Vagina (tissue), 2 donors: Measurements from ENCODE around the gene JOSD2.

Source experiments
- POLR2A ChIP-seq, 2 donors: fragments of 450-650 bp; IDR thresholded peaks; one replicate each; pipeline ENCODE4 v1.6.1; 2017; ENCODE audit warnings: antibody characterized with exemption in 2 of 2, mild to moderate bottlenecking in 2 of 2, moderate library complexity in 2 of 2
- POLR2AphosphoS5 ChIP-seq, 2 donors: sonication (generic); formaldehyde crosslinking; IDR thresholded peaks; one replicate each; pipeline ENCODE4 v1.9.0; 2017; ENCODE audit warnings: antibody characterized with exemption in 2 of 2, mild to moderate bottlenecking in 2 of 2, low read depth in 1 of 2; ENCODE audit not compliant: insufficient read depth in 1 of 2
- TF ChIP-seq, protein P1 (sequence below), 3 experiments: fragments of 450-650 bp in 2 of 3; fragments of 200-600 bp in 1 of 3; sonication (generic) in 1 of 3; IDR thresholded peaks; one replicate each; pipeline ENCODE4 v1.5.1; 2017 to 2019; ENCODE audit warnings: antibody characterized with exemption in 3 of 3, mild to moderate bottlenecking in 2 of 3, moderate library complexity in 2 of 3

DNA sequence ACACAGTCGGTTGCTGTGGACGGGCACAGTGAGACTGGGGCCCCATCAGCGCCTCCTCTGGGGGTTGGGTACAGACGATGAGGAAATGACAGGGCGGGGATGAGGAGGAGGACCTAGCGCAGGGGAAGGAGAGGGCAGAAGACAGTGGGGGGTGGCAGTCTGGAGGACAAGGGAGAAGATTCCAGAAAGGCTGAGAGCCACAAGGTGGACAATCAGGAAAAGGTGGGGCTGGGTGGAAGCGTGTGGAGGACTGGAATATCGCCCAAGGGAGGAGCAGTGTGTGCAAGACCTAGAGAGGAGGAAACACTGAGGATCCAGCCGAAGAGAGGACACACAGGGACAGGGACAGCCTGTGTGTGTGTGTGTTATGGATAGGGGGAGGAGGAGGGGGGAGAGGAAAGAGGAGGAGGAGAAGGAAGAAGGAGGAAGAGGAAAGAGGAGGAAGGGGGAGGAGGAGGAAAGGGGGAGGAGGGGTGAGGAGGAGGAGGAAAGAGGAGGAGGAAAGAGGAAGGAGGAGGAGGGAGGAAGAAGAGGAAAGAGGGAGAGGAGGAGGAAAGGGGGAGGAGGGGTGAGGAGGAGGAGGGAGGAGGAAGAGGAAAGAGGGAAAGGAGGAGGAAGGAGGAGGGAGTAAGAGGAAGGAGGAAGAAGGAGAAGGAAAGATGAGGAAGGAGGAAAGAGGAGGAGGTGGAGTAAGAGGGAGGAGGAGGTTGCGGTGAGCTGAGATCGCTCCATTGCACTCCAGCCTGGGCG lies 18.5 kb downstream of the JOSD2 start:
- TF ChIP-seq, protein P1, sequence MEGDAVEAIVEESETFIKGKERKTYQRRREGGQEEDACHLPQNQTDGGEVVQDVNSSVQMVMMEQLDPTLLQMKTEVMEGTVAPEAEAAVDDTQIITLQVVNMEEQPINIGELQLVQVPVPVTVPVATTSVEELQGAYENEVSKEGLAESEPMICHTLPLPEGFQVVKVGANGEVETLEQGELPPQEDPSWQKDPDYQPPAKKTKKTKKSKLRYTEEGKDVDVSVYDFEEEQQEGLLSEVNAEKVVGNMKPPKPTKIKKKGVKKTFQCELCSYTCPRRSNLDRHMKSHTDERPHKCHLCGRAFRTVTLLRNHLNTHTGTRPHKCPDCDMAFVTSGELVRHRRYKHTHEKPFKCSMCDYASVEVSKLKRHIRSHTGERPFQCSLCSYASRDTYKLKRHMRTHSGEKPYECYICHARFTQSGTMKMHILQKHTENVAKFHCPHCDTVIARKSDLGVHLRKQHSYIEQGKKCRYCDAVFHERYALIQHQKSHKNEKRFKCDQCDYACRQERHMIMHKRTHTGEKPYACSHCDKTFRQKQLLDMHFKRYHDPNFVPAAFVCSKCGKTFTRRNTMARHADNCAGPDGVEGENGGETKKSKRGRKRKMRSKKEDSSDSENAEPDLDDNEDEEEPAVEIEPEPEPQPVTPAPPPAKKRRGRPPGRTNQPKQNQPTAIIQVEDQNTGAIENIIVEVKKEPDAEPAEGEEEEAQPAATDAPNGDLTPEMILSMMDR (IDR thresholded peaks at IDR 0.05), result no peak
- TF ChIP-seq POLR2A (IDR thresholded peaks at IDR 0.05) (no peak), POLR2AphosphoS5 (IDR thresholded peaks at IDR 0.05; ENCODE audit: insufficient read depth in 1 of 2, low read depth in 1 of 2) (no peak)
